ENCODE data around the gene KCNK10.

KCNK10 gene

DNA sequence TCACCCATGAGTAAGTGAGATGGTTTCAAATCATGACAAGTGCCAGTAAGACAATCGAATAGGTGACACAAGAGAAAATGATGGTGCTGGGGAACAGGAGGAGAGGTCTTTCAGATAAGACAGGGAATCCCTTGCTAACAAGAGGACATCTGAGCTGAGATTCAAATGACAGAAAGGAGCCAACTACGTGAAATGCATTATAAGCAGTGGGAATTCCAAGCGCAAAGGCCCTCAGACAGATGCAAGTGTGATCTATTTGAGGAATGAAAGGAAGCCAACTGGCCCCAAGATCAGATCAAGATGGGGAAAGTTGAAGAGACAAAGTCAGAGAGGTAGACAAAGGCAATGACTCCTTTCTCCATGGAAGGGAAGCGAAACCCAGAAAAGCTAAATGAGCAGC, 4.7 kb downstream of the KCNK10 start:
- H3K27me3 ChIP-seq (ENCODE audit: insufficient read depth, low read length, poor library complexity, severe bottlenecking), result no peaks in the 10 kb centered on the region

GRCh38 chr14:88316521-88316920, 6.5 kb downstream of the KCNK10 start:
- Histone ChIP-seq H4K20me1 (ENCODE audit: insufficient read depth, low read length, poor library complexity, severe bottlenecking) (no peaks in the 10 kb centered on the region), H3K9me3 (ENCODE audit: insufficient read depth, low read depth, low read length) (no peaks in the 10 kb centered on the region), H3K36me3 (ENCODE audit: insufficient read depth, low read length) (no peaks in the 10 kb centered on the region), H3K9me2 (replicated peaks; ENCODE audit: low read depth, low read length) (no peaks in the 10 kb centered on the region), H3K4me2 (ENCODE audit: low read depth, low read length, poor library complexity, severe bottlenecking) (no peak overlapping the region), H3K9ac (ENCODE audit: low read depth, low read length, poor library complexity, severe bottlenecking) (no peak overlapping the region), H3F3A (ENCODE audit: low read depth) (no peaks in the 10 kb centered on the region), H2AFZ (ENCODE audit: low read length) (no peak overlapping the region), H3K4me1 (ENCODE audit: insufficient read depth, low read length, poor library complexity, severe bottlenecking) (no peaks in the 10 kb centered on the region), H3K79me2 (ENCODE audit: insufficient read depth, low read length) (no peaks in the 10 kb centered on the region), H3K27me3 (ENCODE audit: insufficient read depth, low read length, poor library complexity, severe bottlenecking) (no peaks in the 10 kb centered on the region), H3K4me3 (ENCODE audit: low read length, poor library complexity, severe bottlenecking) (no peak overlapping the region)
- no peak for TF ChIP-seq EZH2phosphoT487 (IDR thresholded peaks at IDR 0.05; ENCODE audit: borderline replicate concordance)
- TF ChIP-seq, protein P1, sequence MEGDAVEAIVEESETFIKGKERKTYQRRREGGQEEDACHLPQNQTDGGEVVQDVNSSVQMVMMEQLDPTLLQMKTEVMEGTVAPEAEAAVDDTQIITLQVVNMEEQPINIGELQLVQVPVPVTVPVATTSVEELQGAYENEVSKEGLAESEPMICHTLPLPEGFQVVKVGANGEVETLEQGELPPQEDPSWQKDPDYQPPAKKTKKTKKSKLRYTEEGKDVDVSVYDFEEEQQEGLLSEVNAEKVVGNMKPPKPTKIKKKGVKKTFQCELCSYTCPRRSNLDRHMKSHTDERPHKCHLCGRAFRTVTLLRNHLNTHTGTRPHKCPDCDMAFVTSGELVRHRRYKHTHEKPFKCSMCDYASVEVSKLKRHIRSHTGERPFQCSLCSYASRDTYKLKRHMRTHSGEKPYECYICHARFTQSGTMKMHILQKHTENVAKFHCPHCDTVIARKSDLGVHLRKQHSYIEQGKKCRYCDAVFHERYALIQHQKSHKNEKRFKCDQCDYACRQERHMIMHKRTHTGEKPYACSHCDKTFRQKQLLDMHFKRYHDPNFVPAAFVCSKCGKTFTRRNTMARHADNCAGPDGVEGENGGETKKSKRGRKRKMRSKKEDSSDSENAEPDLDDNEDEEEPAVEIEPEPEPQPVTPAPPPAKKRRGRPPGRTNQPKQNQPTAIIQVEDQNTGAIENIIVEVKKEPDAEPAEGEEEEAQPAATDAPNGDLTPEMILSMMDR (conservative IDR thresholded peaks at IDR 0.05; ENCODE audit: low read length), result no peak

More for the DNA sequence above, 4.7 kb downstream of the KCNK10 start:
- Histone ChIP-seq H3K9me3 (ENCODE audit: insufficient read depth, low read depth, low read length) (no peaks in the 10 kb centered on the region), H3F3A (ENCODE audit: low read depth) (no peaks in the 10 kb centered on the region), H3K79me2 (ENCODE audit: insufficient read depth, low read length) (no peaks in the 10 kb centered on the region), H2AFZ (ENCODE audit: low read length) (no peak overlapping the region), H3K9ac (ENCODE audit: low read depth, low read length, poor library complexity, severe bottlenecking) (no peak overlapping the region), H4K20me1 (ENCODE audit: insufficient read depth, low read length, poor library complexity, severe bottlenecking) (no peaks in the 10 kb centered on the region), H3K4me3 (ENCODE audit: low read length, poor library complexity, severe bottlenecking) (no peak overlapping the region), H3K4me1 (ENCODE audit: insufficient read depth, low read length, poor library complexity, severe bottlenecking) (no peaks in the 10 kb centered on the region), H3K36me3 (ENCODE audit: insufficient read depth, low read length) (no peaks in the 10 kb centered on the region), H3K9me2 (replicated peaks; ENCODE audit: low read depth, low read length) (no peaks in the 10 kb centered on the region), H3K4me2 (ENCODE audit: low read depth, low read length, poor library complexity, severe bottlenecking) (no peak overlapping the region)
- TF ChIP-seq, protein P1 (conservative IDR thresholded peaks at IDR 0.05; ENCODE audit: low read length), result no peak
- TF ChIP-seq EZH2phosphoT487 (IDR thresholded peaks at IDR 0.05; ENCODE audit: borderline replicate concordance), result no peak

DNA sequence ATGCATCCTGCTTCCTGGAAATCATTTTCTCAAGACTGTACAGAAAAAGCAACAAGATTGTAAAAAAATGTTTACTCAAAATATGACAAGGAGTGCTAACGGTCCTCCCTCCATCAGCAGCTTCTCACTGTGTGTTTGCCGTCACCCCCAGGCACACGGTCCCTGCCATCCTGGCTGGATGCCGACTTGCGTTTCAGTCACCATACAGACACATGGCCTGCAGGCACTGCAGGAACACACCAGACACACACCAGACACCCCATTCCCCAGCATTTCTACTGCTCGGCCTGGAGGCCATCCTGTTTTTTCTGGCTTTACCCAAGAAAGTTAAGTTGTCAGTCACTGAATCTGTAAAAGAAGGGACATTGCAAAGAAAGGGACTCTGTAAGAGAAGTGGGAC, 10.8 kb downstream of the KCNK10 start:
- TF ChIP-seq, protein P1 (conservative IDR thresholded peaks at IDR 0.05; ENCODE audit: low read length), result no peak
- no peak for TF ChIP-seq EZH2phosphoT487 (IDR thresholded peaks at IDR 0.05; ENCODE audit: borderline replicate concordance)
- Histone ChIP-seq H4K20me1 (ENCODE audit: insufficient read depth, low read length, poor library complexity, severe bottlenecking) (no peaks in the 10 kb centered on the region), H3K9me2 (replicated peaks; ENCODE audit: low read depth, low read length) (no peaks in the 10 kb centered on the region), H3K4me1 (ENCODE audit: insufficient read depth, low read length, poor library complexity, severe bottlenecking) (no peaks in the 10 kb centered on the region), H3F3A (ENCODE audit: low read depth) (no peaks in the 10 kb centered on the region), H3K36me3 (ENCODE audit: insufficient read depth, low read length) (no peaks in the 10 kb centered on the region), H3K27me3 (ENCODE audit: insufficient read depth, low read length, poor library complexity, severe bottlenecking) (no peaks in the 10 kb centered on the region), H3K4me3 (ENCODE audit: low read length, poor library complexity, severe bottlenecking) (no peak overlapping the region), H3K9me3 (ENCODE audit: insufficient read depth, low read depth, low read length) (no peaks in the 10 kb centered on the region), H3K9ac (ENCODE audit: low read depth, low read length, poor library complexity, severe bottlenecking) (no peak overlapping the region), H3K4me2 (ENCODE audit: low read depth, low read length, poor library complexity, severe bottlenecking) (no peak overlapping the region), H3K79me2 (ENCODE audit: insufficient read depth, low read length) (no peaks in the 10 kb centered on the region), H2AFZ (ENCODE audit: low read length) (no peak overlapping the region)
